ENCODE measurements around the gene TRABD2A.

TRABD2A gene

DNA sequence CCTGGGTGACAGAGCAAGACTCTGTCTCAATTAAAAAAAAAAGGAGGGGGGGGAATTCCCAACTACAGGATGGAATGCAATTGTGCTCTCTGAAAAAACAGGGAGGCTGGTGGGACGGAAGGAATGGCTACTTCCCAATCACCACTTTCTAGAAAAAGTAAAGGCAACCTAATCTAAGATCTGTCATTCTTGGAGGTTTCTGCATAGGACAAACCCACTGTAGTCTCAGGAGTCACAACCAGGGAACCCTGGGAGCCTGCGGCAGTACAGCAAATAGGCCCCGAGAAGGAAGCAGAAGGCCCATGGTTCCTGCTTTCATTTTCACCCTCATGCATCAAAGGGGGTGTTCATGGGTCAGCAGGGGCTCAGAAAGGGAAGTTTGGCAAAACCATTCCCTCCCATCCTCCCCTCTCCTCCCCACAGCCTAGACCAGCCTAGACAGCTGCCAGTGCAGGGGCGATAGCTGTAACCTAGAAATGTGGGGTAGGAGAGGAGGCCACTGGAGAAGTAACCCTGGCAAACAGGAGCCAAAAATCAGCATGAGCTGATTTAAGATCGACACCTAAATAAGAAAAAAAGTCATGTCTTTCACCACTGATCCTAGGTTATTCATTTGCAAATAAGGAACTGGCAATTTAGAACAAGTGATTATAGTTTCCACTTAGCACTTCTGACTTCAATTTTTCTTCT lies 48.0 kb downstream of the TRABD2A start:
- H3K36me3 ChIP-seq = no peaks in the 10 kb centered on the region
- H3K27ac ChIP-seq = no peak overlapping the region
- TF ChIP-seq, protein P1, sequence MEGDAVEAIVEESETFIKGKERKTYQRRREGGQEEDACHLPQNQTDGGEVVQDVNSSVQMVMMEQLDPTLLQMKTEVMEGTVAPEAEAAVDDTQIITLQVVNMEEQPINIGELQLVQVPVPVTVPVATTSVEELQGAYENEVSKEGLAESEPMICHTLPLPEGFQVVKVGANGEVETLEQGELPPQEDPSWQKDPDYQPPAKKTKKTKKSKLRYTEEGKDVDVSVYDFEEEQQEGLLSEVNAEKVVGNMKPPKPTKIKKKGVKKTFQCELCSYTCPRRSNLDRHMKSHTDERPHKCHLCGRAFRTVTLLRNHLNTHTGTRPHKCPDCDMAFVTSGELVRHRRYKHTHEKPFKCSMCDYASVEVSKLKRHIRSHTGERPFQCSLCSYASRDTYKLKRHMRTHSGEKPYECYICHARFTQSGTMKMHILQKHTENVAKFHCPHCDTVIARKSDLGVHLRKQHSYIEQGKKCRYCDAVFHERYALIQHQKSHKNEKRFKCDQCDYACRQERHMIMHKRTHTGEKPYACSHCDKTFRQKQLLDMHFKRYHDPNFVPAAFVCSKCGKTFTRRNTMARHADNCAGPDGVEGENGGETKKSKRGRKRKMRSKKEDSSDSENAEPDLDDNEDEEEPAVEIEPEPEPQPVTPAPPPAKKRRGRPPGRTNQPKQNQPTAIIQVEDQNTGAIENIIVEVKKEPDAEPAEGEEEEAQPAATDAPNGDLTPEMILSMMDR (IDR thresholded peaks at IDR 0.05; ENCODE audit: low read depth, low read length) = no peak
- H3K27me3 ChIP-seq (ENCODE audit: insufficient read depth, low read depth, severe bottlenecking) = no peaks in the 10 kb centered on the region
- H3K4me3 ChIP-seq (ENCODE audit: low read depth, low read length) = no peak overlapping the region
- peaks cover 6% of the 10 kb centered on the region for H3K9me3 ChIP-seq (ENCODE audit: severe bottlenecking)
- DNase-seq = no peak

DNA sequence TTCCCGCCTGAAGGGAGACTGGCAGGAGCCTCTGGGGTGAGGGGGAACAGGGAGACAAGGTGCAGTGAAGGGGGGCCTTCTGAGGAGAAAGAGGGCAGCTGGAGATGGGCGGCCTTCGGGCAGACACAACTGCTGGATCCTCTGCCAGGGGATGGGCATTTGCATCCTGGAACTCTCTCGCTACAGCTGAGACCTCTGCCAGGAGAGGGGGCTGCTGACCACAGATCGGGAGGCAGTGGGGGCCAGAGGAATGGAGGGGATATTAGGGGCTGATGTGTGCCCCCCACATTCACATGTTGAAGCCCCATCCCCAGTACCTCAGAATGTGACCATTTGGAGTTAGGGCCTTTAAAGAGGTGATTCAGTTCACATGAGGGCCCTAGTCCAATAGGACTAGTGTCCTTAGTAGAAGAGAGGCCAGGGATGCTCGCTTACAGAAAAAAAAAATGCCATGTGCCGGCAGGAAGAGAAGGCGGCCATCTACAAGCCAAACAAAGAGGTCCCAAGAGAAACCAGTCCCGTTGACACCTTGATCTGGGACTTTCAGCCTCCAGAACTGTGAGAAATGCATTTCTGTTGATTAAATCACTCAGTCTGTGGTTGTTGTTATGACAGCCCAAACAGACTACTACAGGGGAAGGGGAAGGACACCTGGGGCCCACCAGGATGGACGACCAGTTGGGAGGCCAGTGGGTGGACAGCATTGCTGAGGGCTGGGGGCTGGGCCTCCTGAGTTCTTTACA lies 50.0 kb downstream of the TRABD2A start:
- Histone ChIP-seq H3K9me3 (ENCODE audit: severe bottlenecking) (peaks cover 2% of the 10 kb centered on the region), H3K27ac (no peak overlapping the region), H3K4me3 (ENCODE audit: low read depth, low read length) (no peak overlapping the region), H3K36me3 (no peaks in the 10 kb centered on the region), H3K27me3 (ENCODE audit: insufficient read depth, low read depth, severe bottlenecking) (no peaks in the 10 kb centered on the region)
- DNase-seq = no peak
- TF ChIP-seq, protein P1 (IDR thresholded peaks at IDR 0.05; ENCODE audit: low read depth, low read length) = peak; percentile 47

DNA sequence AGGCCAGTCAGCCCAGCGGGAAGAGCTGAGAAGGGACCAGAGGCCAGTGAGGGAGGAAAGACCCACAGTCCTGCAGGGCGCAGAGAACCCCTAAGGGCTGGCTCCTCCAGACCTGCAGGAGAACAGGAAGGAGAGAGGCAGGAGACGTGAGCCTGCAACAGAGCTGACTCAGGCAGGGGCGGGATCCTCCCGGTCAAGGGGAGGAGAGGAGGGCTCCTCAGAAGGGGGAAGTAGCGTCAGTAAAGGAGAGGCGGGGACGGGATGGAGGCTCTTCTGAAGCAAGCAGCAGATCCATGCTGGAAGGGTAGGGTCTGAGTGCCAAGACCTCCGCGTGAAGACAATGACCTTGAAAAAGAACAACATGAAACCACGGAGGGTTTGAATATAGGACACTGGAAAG lies 50.8 kb downstream of the TRABD2A start:
- Histone ChIP-seq H3K4me3 (ENCODE audit: low read depth, low read length) (no peak overlapping the region), H3K36me3 (no peaks in the 10 kb centered on the region), H3K27ac (no peak overlapping the region), H3K9me3 (ENCODE audit: severe bottlenecking) (no peaks in the 10 kb centered on the region), H3K27me3 (ENCODE audit: insufficient read depth, low read depth, severe bottlenecking) (no peaks in the 10 kb centered on the region)
- DNase-seq = no peak
- TF ChIP-seq, protein P1 (IDR thresholded peaks at IDR 0.05; ENCODE audit: low read depth, low read length) = no peak

DNA sequence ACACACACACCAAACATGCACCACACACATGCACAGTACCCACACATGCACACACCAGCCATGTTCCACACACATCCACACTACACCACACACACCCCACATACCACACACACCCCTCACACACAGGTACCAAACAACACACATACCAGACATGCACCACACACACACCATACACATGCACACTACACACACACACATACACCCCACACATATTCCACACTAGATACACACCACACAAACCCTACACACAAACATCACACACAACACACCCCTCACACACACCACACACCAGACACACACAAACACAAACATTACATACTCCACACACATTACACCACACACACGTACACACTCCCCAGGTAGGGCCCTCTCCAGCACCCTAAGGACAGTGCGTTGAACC lies 51.2 kb downstream of the TRABD2A start:
- Histone ChIP-seq H3K36me3 (no peaks in the 10 kb centered on the region), H3K4me3 (ENCODE audit: low read depth, low read length) (no peak overlapping the region), H3K27me3 (ENCODE audit: insufficient read depth, low read depth, severe bottlenecking) (no peaks in the 10 kb centered on the region), H3K27ac (no peak overlapping the region), H3K9me3 (ENCODE audit: severe bottlenecking) (no peaks in the 10 kb centered on the region)
- no peak for DNase-seq
- TF ChIP-seq, protein P1 (IDR thresholded peaks at IDR 0.05; ENCODE audit: low read depth, low read length) = no peak

DNA sequence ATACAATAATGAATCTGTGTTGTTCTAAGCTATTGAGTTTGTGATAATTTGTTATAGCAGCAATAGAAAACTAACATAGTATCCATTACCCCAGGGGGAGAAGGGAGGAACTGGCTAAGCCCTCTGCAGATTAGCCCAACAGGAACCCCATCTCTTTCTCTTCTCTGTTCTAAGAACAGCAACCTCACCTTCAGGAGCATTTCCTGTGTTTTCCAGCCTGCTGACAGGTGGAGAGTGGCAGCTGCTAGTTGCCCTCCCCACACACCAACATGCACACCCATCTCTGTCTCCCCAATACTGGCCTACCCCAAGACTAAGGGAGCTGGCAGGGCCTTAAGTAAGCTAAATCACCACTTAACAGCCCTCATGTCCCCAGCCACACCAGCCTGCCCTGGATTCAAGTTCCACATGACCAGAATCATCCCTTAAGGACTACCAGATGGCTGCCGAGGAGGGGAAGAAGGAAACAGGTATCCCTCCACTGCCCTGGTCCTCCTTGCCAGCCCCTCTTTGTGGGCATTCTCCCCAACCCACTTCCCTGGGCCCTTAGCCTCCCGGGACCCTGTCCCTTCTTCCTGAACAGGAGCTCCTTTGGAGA lies 52.8 kb downstream of the TRABD2A start:
- H3K9me3 ChIP-seq (ENCODE audit: severe bottlenecking) = no peaks in the 10 kb centered on the region
- TF ChIP-seq, protein P1 (IDR thresholded peaks at IDR 0.05; ENCODE audit: low read depth, low read length) = no peak
- H3K27me3 ChIP-seq (ENCODE audit: insufficient read depth, low read depth, severe bottlenecking) = no peaks in the 10 kb centered on the region

More for the DNA sequence above, 52.8 kb downstream of the TRABD2A start:
- Histone ChIP-seq H3K36me3 (no peaks in the 10 kb centered on the region), H3K4me3 (ENCODE audit: low read depth, low read length) (no peak overlapping the region), H3K27ac (peak overlapping the region; percentile 42)
- peak; percentile 50 for DNase-seq

Data from WERI-Rb-1 (cell line).